HFFc6 (cell line): Measurements from ENCODE around the gene ITGA11. TPM values are rescaled to one million over a fixed set of nuclear protein-coding genes. Genes with fewer than 3 reads are reported as not detected.

Experiments
- DNase-seq: peaks from one replicate; pipeline ENCODE4 v3.0.0-alpha.2; 2018
- H3K27ac Mint-ChIP-seq: 2 replicates; pipeline ENCODE4 v1.8.0; 2020; ENCODE audit warnings: mild to moderate bottlenecking, mixed read lengths
- H3K27me3 Mint-ChIP-seq: 2 replicates; pipeline ENCODE4 v1.8.0; 2021; ENCODE audit warnings: mild to moderate bottlenecking, moderate library complexity, mixed read lengths; ENCODE audit not compliant: insufficient read depth
- H3K36me3 Mint-ChIP-seq: 2 replicates; pipeline ENCODE4 v1.8.0; 2021; ENCODE audit warnings: low read depth, mixed read lengths
- H3K4me1 Mint-ChIP-seq: 2 replicates; pipeline ENCODE4 v1.8.0; 2020; ENCODE audit warnings: low read depth, mixed read lengths
- H3K4me3 Mint-ChIP-seq: 2 replicates; pipeline ENCODE4 v1.8.0; 2020; ENCODE audit warnings: mild to moderate bottlenecking, moderate library complexity, mixed read lengths
- H3K9me3 Mint-ChIP-seq: 2 replicates; pipeline ENCODE4 v1.8.0; 2020; ENCODE audit warnings: mild to moderate bottlenecking, mixed read lengths
- total RNA-seq, 6 experiments: library from RNA; stranded (reverse); fragmentation: NEBNext Ultra II Directional; extraction: Animal tissue kit (Norgen Biotek cat#: 25700); gene quantifications; 2 replicates in 1 of 6; 3 replicates in 5 of 6; pipeline ENCODE4 v1.2.3, GENCODE V29; 2021
- TF ChIP-seq, protein P1 (sequence below): fragments of 200-600 bp; sonication (generic); IDR thresholded peaks from 2 replicates; pipeline ENCODE4 v1.5.0; 2021; ENCODE audit warnings: antibody characterized with exemption, mild to moderate bottlenecking

The ITGA11 gene
- total RNA-seq, 6 experiments from 2014 or later = 1.2 to 2.1 (median 1.4) TPM

GRCh38 chr15:68341760-68342725 lies 89.9 kb downstream of the ITGA11 start:
- Mint-ChIP-seq H3K9me3 (no peaks in the 10 kb centered on the region), H3K36me3 (no peaks in the 10 kb centered on the region), H3K4me3 (no peak overlapping the region), H3K27me3 (peaks cover 21% of the 10 kb centered on the region), H3K4me1 (peaks cover 7% of the 10 kb centered on the region), H3K27ac (no peak overlapping the region)
- no peak for DNase-seq
- TF ChIP-seq, protein P1, sequence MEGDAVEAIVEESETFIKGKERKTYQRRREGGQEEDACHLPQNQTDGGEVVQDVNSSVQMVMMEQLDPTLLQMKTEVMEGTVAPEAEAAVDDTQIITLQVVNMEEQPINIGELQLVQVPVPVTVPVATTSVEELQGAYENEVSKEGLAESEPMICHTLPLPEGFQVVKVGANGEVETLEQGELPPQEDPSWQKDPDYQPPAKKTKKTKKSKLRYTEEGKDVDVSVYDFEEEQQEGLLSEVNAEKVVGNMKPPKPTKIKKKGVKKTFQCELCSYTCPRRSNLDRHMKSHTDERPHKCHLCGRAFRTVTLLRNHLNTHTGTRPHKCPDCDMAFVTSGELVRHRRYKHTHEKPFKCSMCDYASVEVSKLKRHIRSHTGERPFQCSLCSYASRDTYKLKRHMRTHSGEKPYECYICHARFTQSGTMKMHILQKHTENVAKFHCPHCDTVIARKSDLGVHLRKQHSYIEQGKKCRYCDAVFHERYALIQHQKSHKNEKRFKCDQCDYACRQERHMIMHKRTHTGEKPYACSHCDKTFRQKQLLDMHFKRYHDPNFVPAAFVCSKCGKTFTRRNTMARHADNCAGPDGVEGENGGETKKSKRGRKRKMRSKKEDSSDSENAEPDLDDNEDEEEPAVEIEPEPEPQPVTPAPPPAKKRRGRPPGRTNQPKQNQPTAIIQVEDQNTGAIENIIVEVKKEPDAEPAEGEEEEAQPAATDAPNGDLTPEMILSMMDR = no peak

- Mint-ChIP-seq H3K27me3 (peaks cover 22% of the 10 kb centered on the region), H3K9me3 (no peaks in the 10 kb centered on the region), H3K27ac (no peak overlapping the region), H3K4me3 (no peak overlapping the region), H3K36me3 (no peaks in the 10 kb centered on the region), H3K4me1 (peaks cover 7% of the 10 kb centered on the region)
- TF ChIP-seq, protein P1 = no peak
- no peak for DNase-seq
Measured at GRCh38 chr15:68340726-68341671, 91.0 kb downstream of the ITGA11 start.

- no peaks in the 10 kb centered on the region for H3K36me3 Mint-ChIP-seq
Measured at GRCh38 chr15:68339481-68339880, 92.5 kb downstream of the ITGA11 start.

DNA sequence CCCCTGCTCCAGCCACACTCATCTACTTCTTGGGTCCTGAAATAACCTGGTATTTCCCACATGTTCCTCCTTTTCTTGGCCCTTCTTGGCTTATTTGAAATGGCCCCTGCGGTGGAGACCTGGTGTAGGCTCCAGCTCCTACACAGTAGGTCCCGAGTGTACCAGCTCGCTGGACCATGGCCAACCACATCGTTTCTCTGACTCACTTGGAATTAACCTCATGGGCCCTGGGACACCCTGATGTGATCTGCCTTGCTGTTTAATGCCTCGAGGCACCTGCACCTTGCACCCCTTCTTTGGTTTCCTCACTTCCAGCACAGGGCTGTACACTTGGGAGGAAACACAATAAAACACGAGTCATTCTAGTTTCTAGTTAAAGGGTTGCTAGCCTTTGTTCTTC lies 94.1 kb downstream of the ITGA11 start:
- Mint-ChIP-seq H3K36me3 (no peaks in the 10 kb centered on the region), H3K4me3 (no peak overlapping the region), H3K27me3 (peaks cover 16% of the 10 kb centered on the region), H3K4me1 (peaks cover 22% of the 10 kb centered on the region), H3K27ac (no peak overlapping the region), H3K9me3 (no peaks in the 10 kb centered on the region)
- TF ChIP-seq, protein P1 = no peak
- no peak for DNase-seq

More at GRCh38 chr15:68339481-68339880, 92.5 kb downstream of the ITGA11 start:
- Mint-ChIP-seq H3K27me3 (peaks cover 22% of the 10 kb centered on the region), H3K4me1 (peaks cover 11% of the 10 kb centered on the region), H3K4me3 (no peak overlapping the region), H3K27ac (no peak overlapping the region), H3K9me3 (no peaks in the 10 kb centered on the region)
- no peak for DNase-seq
- TF ChIP-seq, protein P1 = no peak

GRCh38 chr15:68336516-68336915 lies 95.4 kb downstream of the ITGA11 start:
- no peaks in the 10 kb centered on the region for H3K36me3 Mint-ChIP-seq

More at GRCh38 chr15:68336516-68336915, 95.4 kb downstream of the ITGA11 start:
- Mint-ChIP-seq H3K27ac (no peak overlapping the region), H3K4me3 (no peak overlapping the region), H3K9me3 (no peaks in the 10 kb centered on the region), H3K4me1 (peaks cover 22% of the 10 kb centered on the region), H3K27me3 (peaks cover 19% of the 10 kb centered on the region)
- no peak for DNase-seq
- TF ChIP-seq, protein P1 = no peak
